ENCODE measurements around the gene ECI1.

Gene ECI1

GRCh38 chr16:2251296-2252111 lies at the start of gene ECI1:
TSS of gene ECI1 (minus strand) at chr16:2251587. CDS start at chr16:2251566, 21 bp downstream.
- no peaks in the 10 kb centered on the region for H3K27me3 Mint-ChIP-seq
- H3K36me3 Mint-ChIP-seq = peaks cover 9% of the 10 kb centered on the region
- peak within 1 kb of the TSS; percentile 94 for H3K27ac Mint-ChIP-seq
- ATAC-seq (ENCODE audit: low read depth) (peak; percentile 79), DNase-seq (ENCODE audit: low spot score in 2 of 2) (peak; percentile 77 to 78)
- peak within 1 kb of the TSS; percentile 88 for H3K4me3 Mint-ChIP-seq
- H3K9me3 Mint-ChIP-seq = no peaks in the 10 kb centered on the region
- peaks cover 8% of the 10 kb centered on the region for H3K4me1 Mint-ChIP-seq

- no peak for ATAC-seq (ENCODE audit: low read depth)
- no peak for DNase-seq (ENCODE audit: low spot score in 2 of 2)
- Mint-ChIP-seq H3K27ac (no peak overlapping the region), H3K9me3 (no peaks in the 10 kb centered on the region), H3K4me1 (no peaks in the 10 kb centered on the region), H3K4me3 (no peak overlapping the region), H3K27me3 (no peaks in the 10 kb centered on the region), H3K36me3 (no peaks in the 10 kb centered on the region)
Observed at GRCh38 chr16:2299915-2300192, 48.5 kb upstream of the ECI1 start.

GRCh38 chr16:2299121-2299914 lies 47.9 kb upstream of the ECI1 start:
- H3K27me3 Mint-ChIP-seq = no peaks in the 10 kb centered on the region
- H3K4me3 Mint-ChIP-seq = no peak overlapping the region
- no peak for DNase-seq (ENCODE audit: low spot score in 2 of 2)
- H3K27ac Mint-ChIP-seq = no peak overlapping the region
- no peaks in the 10 kb centered on the region for H3K4me1 Mint-ChIP-seq
- H3K36me3 Mint-ChIP-seq = no peaks in the 10 kb centered on the region
- no peak for ATAC-seq (ENCODE audit: low read depth)
- no peaks in the 10 kb centered on the region for H3K9me3 Mint-ChIP-seq

- DNase-seq (ENCODE audit: low spot score in 2 of 2) = no peak
- ATAC-seq (ENCODE audit: low read depth) = no peak
- H3K27ac Mint-ChIP-seq = no peak overlapping the region
- H3K9me3 Mint-ChIP-seq = no peaks in the 10 kb centered on the region
- no peaks in the 10 kb centered on the region for H3K4me1 Mint-ChIP-seq
- H3K27me3 Mint-ChIP-seq = no peaks in the 10 kb centered on the region
- no peaks in the 10 kb centered on the region for H3K36me3 Mint-ChIP-seq
- H3K4me3 Mint-ChIP-seq = no peak overlapping the region
Observed at GRCh38 chr16:2298621-2299020, 47.2 kb upstream of the ECI1 start.

GRCh38 chr16:2297506-2297860 lies 46.1 kb upstream of the ECI1 start:
- ATAC-seq (ENCODE audit: low read depth) = no peak
- H3K4me3 Mint-ChIP-seq = no peak overlapping the region
- H3K36me3 Mint-ChIP-seq = no peaks in the 10 kb centered on the region
- H3K27me3 Mint-ChIP-seq = no peaks in the 10 kb centered on the region
- no peaks in the 10 kb centered on the region for H3K4me1 Mint-ChIP-seq
- H3K27ac Mint-ChIP-seq = no peak overlapping the region
- DNase-seq (ENCODE audit: low spot score in 2 of 2) = no peak
- H3K9me3 Mint-ChIP-seq = no peaks in the 10 kb centered on the region

GRCh38 chr16:2296661-2297505 lies 45.5 kb upstream of the ECI1 start:
- no peak overlapping the region for H3K27ac Mint-ChIP-seq
- DNase-seq (ENCODE audit: low spot score in 2 of 2) (no peak), ATAC-seq (ENCODE audit: low read depth) (no peak)
- no peaks in the 10 kb centered on the region for H3K9me3 Mint-ChIP-seq
- H3K4me1 Mint-ChIP-seq = no peaks in the 10 kb centered on the region
- no peaks in the 10 kb centered on the region for H3K36me3 Mint-ChIP-seq
- H3K4me3 Mint-ChIP-seq = no peak overlapping the region
- no peaks in the 10 kb centered on the region for H3K27me3 Mint-ChIP-seq

- no peaks in the 10 kb centered on the region for H3K4me1 Mint-ChIP-seq
- H3K4me3 Mint-ChIP-seq = no peak overlapping the region
- H3K9me3 Mint-ChIP-seq = no peaks in the 10 kb centered on the region
- no peak overlapping the region for H3K27ac Mint-ChIP-seq
- H3K27me3 Mint-ChIP-seq = no peaks in the 10 kb centered on the region
- peaks cover 2% of the 10 kb centered on the region for H3K36me3 Mint-ChIP-seq
- no peak for DNase-seq (ENCODE audit: low spot score in 2 of 2)
- peak; percentile 68 for ATAC-seq (ENCODE audit: low read depth)
Observed at GRCh38 chr16:2295056-2295798, 43.8 kb upstream of the ECI1 start.

GRCh38 chr16:2292221-2292620 lies 40.8 kb upstream of the ECI1 start:
- DNase-seq (ENCODE audit: low spot score in 2 of 2) (no peak), ATAC-seq (ENCODE audit: low read depth) (no peak)
- Mint-ChIP-seq H3K4me1 (no peaks in the 10 kb centered on the region), H3K9me3 (no peaks in the 10 kb centered on the region), H3K4me3 (no peak overlapping the region), H3K27me3 (no peaks in the 10 kb centered on the region), H3K36me3 (peaks cover 2% of the 10 kb centered on the region), H3K27ac (no peak overlapping the region)

GRCh38 chr16:2289282-2289681 lies 37.9 kb upstream of the ECI1 start:
- H3K36me3 Mint-ChIP-seq = peaks cover 2% of the 10 kb centered on the region
- no peaks in the 10 kb centered on the region for H3K4me1 Mint-ChIP-seq
- no peaks in the 10 kb centered on the region for H3K9me3 Mint-ChIP-seq
- DNase-seq (ENCODE audit: low spot score in 2 of 2) = no peak
- no peaks in the 10 kb centered on the region for H3K27me3 Mint-ChIP-seq
- no peak for ATAC-seq (ENCODE audit: low read depth)
- H3K27ac Mint-ChIP-seq = no peak overlapping the region
- no peak overlapping the region for H3K4me3 Mint-ChIP-seq

- Mint-ChIP-seq H3K4me1 (peaks cover under 1% of the 10 kb centered on the region), H3K36me3 (peaks cover 3% of the 10 kb centered on the region)
Observed at GRCh38 chr16:2288726-2289125, 37.3 kb upstream of the ECI1 start.

GRCh38 chr16:2287916-2288547 lies 36.6 kb upstream of the ECI1 start:
- Mint-ChIP-seq H3K36me3 (peaks cover 5% of the 10 kb centered on the region), H3K27ac (no peak overlapping the region), H3K9me3 (no peaks in the 10 kb centered on the region), H3K27me3 (peaks cover 4% of the 10 kb centered on the region), H3K4me3 (no peak overlapping the region), H3K4me1 (peaks cover 2% of the 10 kb centered on the region)
- ATAC-seq (ENCODE audit: low read depth) (no peak), DNase-seq (ENCODE audit: low spot score in 2 of 2) (no peak)

More at GRCh38 chr16:2288726-2289125, 37.3 kb upstream of the ECI1 start:
- no peak overlapping the region for H3K4me3 Mint-ChIP-seq
- H3K9me3 Mint-ChIP-seq = no peaks in the 10 kb centered on the region
- peaks cover 2% of the 10 kb centered on the region for H3K27me3 Mint-ChIP-seq
- DNase-seq (ENCODE audit: low spot score in 2 of 2) (no peak), ATAC-seq (ENCODE audit: low read depth) (no peak)
- no peak overlapping the region for H3K27ac Mint-ChIP-seq

GRCh38 chr16:2286550-2286949 lies 35.2 kb upstream of the ECI1 start:
- DNase-seq (ENCODE audit: low spot score in 2 of 2) (no peak), ATAC-seq (ENCODE audit: low read depth) (no peak)
- Mint-ChIP-seq H3K4me3 (no peak overlapping the region), H3K27ac (no peak overlapping the region), H3K27me3 (peaks cover 4% of the 10 kb centered on the region), H3K36me3 (peaks cover 5% of the 10 kb centered on the region), H3K9me3 (no peaks in the 10 kb centered on the region), H3K4me1 (peaks cover 2% of the 10 kb centered on the region)

GRCh38 chr16:2285731-2286191 lies 34.4 kb upstream of the ECI1 start:
- H3K27ac Mint-ChIP-seq = no peak overlapping the region
- peaks cover 3% of the 10 kb centered on the region for H3K36me3 Mint-ChIP-seq
- no peak overlapping the region for H3K4me3 Mint-ChIP-seq
- no peak for DNase-seq (ENCODE audit: low spot score in 2 of 2)
- peaks cover 4% of the 10 kb centered on the region for H3K27me3 Mint-ChIP-seq
- peaks cover 2% of the 10 kb centered on the region for H3K4me1 Mint-ChIP-seq
- H3K9me3 Mint-ChIP-seq = no peaks in the 10 kb centered on the region
- ATAC-seq (ENCODE audit: low read depth) = no peak

Measured in memory B cell (primary cell).